MM.1S (cell line): ENCODE results near the gene MYO9A.

Experiments
- DNase-seq: peaks from one replicate; pipeline ENCODE4 v3.0.0-alpha.2; 2015
- H2AFZ ChIP-seq: fragments of 300-600 bp; sonication (generic); 2 replicates; pipeline ENCODE4 v1.6.0; 2016; ENCODE audit warnings: antibody characterized with exemption, low read length
- H3F3A ChIP-seq: fragments of 300-600 bp; sonication (generic); 2 replicates; pipeline ENCODE4 v1.6.1; 2016; ENCODE audit warnings: mild to moderate bottlenecking, antibody characterized with exemption, low read length, moderate library complexity, mixed read lengths; ENCODE audit not compliant: insufficient read depth
- H3K27ac ChIP-seq: fragments of 300-600 bp; sonication (generic); 2 replicates; pipeline ENCODE4 v1.5.1; 2016; ENCODE audit warnings: mild to moderate bottlenecking, low read length
- H3K27me3 ChIP-seq: fragments of 300-600 bp; sonication (generic); replicated peaks from 2 replicates; pipeline ENCODE4 v1.6.0; 2016; ENCODE audit warnings: low read length; ENCODE audit not compliant: insufficient read depth
- H3K36me3 ChIP-seq: fragments of 300-600 bp; sonication (generic); replicated peaks from 2 replicates; pipeline ENCODE4 v1.6.1; 2016; ENCODE audit warnings: mild to moderate bottlenecking, low read length, mixed read lengths; ENCODE audit not compliant: insufficient read depth
- H3K4me1 ChIP-seq: fragments of 300-600 bp; sonication (generic); 2 replicates; pipeline ENCODE4 v1.6.1; 2016; ENCODE audit warnings: low read length, mixed read lengths
- H3K4me2 ChIP-seq: fragments of 300-600 bp; sonication (generic); 2 replicates; pipeline ENCODE4 v1.6.0; 2016; ENCODE audit warnings: low read depth, low read length
- H3K4me3 ChIP-seq: fragments of 300-600 bp; sonication (generic); 2 replicates; pipeline ENCODE4 v1.5.1; 2016; ENCODE audit warnings: low read length, mixed read lengths
- H3K79me2 ChIP-seq: fragments of 300-600 bp; sonication (generic); 2 replicates; pipeline ENCODE4 v1.6.1; 2016; ENCODE audit warnings: mixed run types, low read length, mixed read lengths
- H3K9ac ChIP-seq: fragments of 300-600 bp; sonication (generic); 2 replicates; pipeline ENCODE4 v1.6.1; 2016; ENCODE audit warnings: low read length, mixed read lengths
- H3K9me2 ChIP-seq: fragments of 300-600 bp; sonication (generic); replicated peaks from 2 replicates; pipeline ENCODE4 v1.6.1; 2016; ENCODE audit warnings: mild to moderate bottlenecking, low read length, mixed read lengths; ENCODE audit not compliant: insufficient read depth
- H3K9me3 ChIP-seq: fragments of 300-600 bp; sonication (generic); replicated peaks from 2 replicates; pipeline ENCODE4 v1.6.1; 2016; ENCODE audit warnings: mild to moderate bottlenecking, low read length, mixed read lengths; ENCODE audit not compliant: insufficient read depth
- H4K20me1 ChIP-seq: fragments of 300-600 bp; sonication (generic); 2 replicates; pipeline ENCODE4 v1.6.1; 2016; ENCODE audit warnings: mild to moderate bottlenecking, low read length, moderate library complexity, mixed read lengths; ENCODE audit not compliant: insufficient read depth
- EZH2 ChIP-seq: fragments of 300-600 bp; sonication (generic); optimal IDR thresholded peaks from 2 replicates; pipeline ENCODE3; 2017; ENCODE audit warnings: low read depth, mild to moderate bottlenecking, antibody characterized with exemption, low read length, mixed read lengths
- EZH2phosphoT487 ChIP-seq: fragments of 300-600 bp; sonication (generic); IDR thresholded peaks from 2 replicates; pipeline ENCODE4 v1.6.1; 2018; ENCODE audit warnings: antibody characterized with exemption, low read length
- TF ChIP-seq, protein P1 (sequence below): fragments of 300-600 bp; sonication (generic); IDR thresholded peaks from 2 replicates; pipeline ENCODE4 v1.5.1; 2016; ENCODE audit warnings: antibody characterized with exemption, low read length, mixed read lengths

The MYO9A gene

DNA sequence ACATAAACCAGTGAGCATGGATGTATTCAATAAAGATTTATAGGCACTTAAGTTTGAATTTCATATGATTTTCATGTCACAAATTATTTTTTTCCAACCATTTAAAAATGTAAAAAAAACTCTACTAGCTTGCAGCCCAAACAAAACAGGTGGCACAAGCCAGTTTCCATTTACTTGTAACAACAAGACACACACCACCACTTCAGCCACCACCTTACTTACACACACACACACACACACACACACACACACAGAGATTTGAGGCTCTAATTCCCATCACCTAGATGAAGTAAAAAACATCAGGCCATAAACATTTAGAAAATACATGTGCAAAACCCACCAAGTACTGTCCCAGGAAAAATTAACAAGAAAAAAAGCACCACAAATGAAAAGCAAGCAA, 25.3 kb downstream of the MYO9A start:
- Histone ChIP-seq H2AFZ (no peak overlapping the region), H4K20me1 (no peaks in the 10 kb centered on the region; the same call in 1 of the 2 replicates), H3K27me3 (no peaks in the 10 kb centered on the region), H3K27ac (no peak overlapping the region), H3K9ac (no peak overlapping the region), H3K9me3 (no peaks in the 10 kb centered on the region), H3K4me3 (no peak overlapping the region), H3K4me2 (no peak overlapping the region), H3K9me2 (no peaks in the 10 kb centered on the region), H3K36me3 (no peaks in the 10 kb centered on the region), H3K79me2 (no peaks in the 10 kb centered on the region), H3F3A (no peaks in the 10 kb centered on the region), H3K4me1 (no peaks in the 10 kb centered on the region)
- DNase-seq: no peak
- TF ChIP-seq, protein P1, sequence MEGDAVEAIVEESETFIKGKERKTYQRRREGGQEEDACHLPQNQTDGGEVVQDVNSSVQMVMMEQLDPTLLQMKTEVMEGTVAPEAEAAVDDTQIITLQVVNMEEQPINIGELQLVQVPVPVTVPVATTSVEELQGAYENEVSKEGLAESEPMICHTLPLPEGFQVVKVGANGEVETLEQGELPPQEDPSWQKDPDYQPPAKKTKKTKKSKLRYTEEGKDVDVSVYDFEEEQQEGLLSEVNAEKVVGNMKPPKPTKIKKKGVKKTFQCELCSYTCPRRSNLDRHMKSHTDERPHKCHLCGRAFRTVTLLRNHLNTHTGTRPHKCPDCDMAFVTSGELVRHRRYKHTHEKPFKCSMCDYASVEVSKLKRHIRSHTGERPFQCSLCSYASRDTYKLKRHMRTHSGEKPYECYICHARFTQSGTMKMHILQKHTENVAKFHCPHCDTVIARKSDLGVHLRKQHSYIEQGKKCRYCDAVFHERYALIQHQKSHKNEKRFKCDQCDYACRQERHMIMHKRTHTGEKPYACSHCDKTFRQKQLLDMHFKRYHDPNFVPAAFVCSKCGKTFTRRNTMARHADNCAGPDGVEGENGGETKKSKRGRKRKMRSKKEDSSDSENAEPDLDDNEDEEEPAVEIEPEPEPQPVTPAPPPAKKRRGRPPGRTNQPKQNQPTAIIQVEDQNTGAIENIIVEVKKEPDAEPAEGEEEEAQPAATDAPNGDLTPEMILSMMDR: no peak
- TF ChIP-seq EZH2: no peak
- TF ChIP-seq EZH2phosphoT487: no peak

DNA sequence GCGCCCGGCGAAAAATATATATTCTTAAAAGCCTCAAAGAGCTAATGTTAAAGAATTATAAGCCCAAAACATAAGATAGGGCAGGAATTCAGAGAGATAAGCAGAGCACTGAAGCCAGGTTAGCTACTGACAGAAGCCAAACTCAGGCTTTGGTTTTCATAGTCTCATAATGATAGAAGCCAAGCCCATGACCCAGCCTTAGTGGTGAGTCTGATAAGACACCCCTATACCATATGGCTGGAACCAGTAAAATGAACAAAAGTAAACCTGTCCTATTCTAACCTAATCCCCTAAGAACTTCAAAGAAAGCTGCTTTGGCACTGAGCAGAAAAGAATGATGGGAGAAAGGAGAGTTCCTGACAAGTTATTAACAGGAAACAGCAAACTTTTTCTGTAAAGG, 25.9 kb downstream of the MYO9A start:
- H3K27ac ChIP-seq: no peak overlapping the region
- DNase-seq: no peak
- no peak overlapping the region for H3K4me2 ChIP-seq
- no peaks in the 10 kb centered on the region for H3K79me2 ChIP-seq
- H3K9me2 ChIP-seq: no peaks in the 10 kb centered on the region
- TF ChIP-seq, protein P1: no peak
- TF ChIP-seq EZH2phosphoT487 (no peak), EZH2 (no peak)
- H3K9ac ChIP-seq: no peak overlapping the region
- no peak overlapping the region for H2AFZ ChIP-seq
- H3K27me3 ChIP-seq: no peaks in the 10 kb centered on the region
- no peaks in the 10 kb centered on the region for H3F3A ChIP-seq
- no peaks in the 10 kb centered on the region for H3K9me3 ChIP-seq
- no peak overlapping the region for H3K4me3 ChIP-seq
- H4K20me1 ChIP-seq: no peaks in the 10 kb centered on the region
- no peaks in the 10 kb centered on the region for H3K36me3 ChIP-seq
- H3K4me1 ChIP-seq: no peaks in the 10 kb centered on the region

DNA sequence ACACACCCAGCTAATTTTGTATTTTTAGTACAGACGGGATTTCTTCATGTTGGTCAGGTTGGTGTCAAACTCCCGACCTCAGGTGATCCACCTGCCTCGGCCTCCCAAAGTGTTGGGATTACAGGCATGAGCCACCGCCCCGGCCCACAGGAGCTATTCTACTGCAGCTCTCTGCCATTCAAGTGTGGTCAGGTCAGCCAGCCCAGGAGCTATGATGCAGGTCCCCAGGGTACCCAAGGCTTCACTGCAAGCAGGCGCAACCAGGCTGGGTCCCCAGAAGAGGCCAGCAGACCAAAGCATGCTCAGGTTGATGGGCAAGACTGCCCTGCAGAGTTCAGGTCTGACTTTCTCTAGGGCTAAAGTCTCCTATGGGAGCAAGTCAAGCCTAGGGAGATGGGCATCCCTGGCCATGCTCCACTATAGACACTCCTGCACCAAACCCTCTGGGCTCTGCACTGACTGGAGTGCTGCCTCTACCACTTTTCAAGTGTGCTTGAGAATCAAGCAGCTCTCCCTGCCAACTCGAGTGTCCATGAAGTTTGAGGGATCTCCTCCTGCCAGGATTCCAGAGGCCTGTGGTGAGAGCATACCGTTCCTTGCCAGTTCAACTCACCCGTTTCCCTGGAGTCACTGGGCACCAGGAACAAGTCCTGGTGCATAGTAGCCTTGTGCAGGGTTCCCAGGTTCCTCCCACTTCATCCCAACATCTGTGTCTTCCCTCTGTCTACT, 30.9 kb downstream of the MYO9A start:
- no peaks in the 10 kb centered on the region for H3K9me3 ChIP-seq
- H3K4me1 ChIP-seq: no peaks in the 10 kb centered on the region
- no peaks in the 10 kb centered on the region for H3K9me2 ChIP-seq
- no peaks in the 10 kb centered on the region for H4K20me1 ChIP-seq
- H3K27ac ChIP-seq: no peak overlapping the region
- no peak overlapping the region for H3K9ac ChIP-seq
- no peak for TF ChIP-seq EZH2
- TF ChIP-seq EZH2phosphoT487: no peak
- TF ChIP-seq, protein P1: no peak
- no peak for DNase-seq
- H3F3A ChIP-seq: no peaks in the 10 kb centered on the region
- no peak overlapping the region for H3K4me3 ChIP-seq
- H3K4me2 ChIP-seq: no peak overlapping the region
- H3K27me3 ChIP-seq: no peaks in the 10 kb centered on the region
- H2AFZ ChIP-seq: no peak overlapping the region
- no peaks in the 10 kb centered on the region for H3K79me2 ChIP-seq
- no peaks in the 10 kb centered on the region for H3K36me3 ChIP-seq
